ENCODE data around the gene MAPKAPK2. TPM values are rescaled to one million over a fixed set of nuclear protein-coding genes. Genes with fewer than 3 reads are reported as not detected.

Gene MAPKAPK2
- polyA plus RNA-seq, 1 of the 3 experiments (the other 2 are of a cell fraction) = 46.8 TPM

GRCh38 chr1:206705726-206706297, 21.1 kb downstream of the MAPKAPK2 start (continued):
- TF ChIP-seq GATA2 (CRISPR knock-in tag; IDR thresholded peaks at IDR 0.05) = no peak

DNA sequence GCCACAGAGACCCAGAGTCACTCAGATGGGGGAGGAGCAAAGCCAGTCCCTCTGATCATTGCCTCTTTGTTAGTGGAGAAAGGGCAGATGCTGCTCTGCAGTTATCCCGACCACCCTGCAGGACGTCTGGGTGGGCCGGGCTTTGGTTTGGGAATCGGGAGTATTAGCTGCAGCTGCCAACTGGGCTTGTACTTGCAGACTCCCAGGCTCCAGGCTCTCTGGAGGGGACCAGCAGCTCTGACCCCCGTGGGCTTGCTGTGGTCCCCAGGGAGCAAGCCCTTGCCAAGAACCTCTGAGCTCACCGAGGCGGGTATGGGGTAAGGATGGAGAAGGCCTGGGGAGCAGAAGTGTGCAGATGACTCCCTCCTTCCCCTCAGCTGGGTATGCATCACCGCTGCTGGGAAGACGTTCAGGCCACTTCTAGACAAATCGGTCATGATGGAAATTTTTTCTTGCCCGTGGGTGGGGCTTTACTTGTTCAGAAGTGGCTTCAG, 21.6 kb downstream of the MAPKAPK2 start:
- Histone ChIP-seq H3K79me2 (ENCODE audit: insufficient read depth) (peaks cover 97% of the 10 kb centered on the region), H3K9me2 (no peaks in the 10 kb centered on the region), H3K4me2 (no peak overlapping the region), H3K4me3 (ENCODE audit: low read depth in 2 of 2, low read length in 1 of 2) (no peak overlapping the region), H3F3A (replicated peaks; ENCODE audit: insufficient read depth) (no peaks in the 10 kb centered on the region), H3K36me3 (replicated peaks in 1 of 2; ENCODE audit: control insufficient read depth in 1 of 2, insufficient read depth in 2 of 2, low read length in 1 of 2) (no peaks in the 10 kb centered on the region), H3K9ac (no peak overlapping the region), H3K9me3 (no peaks in the 10 kb centered on the region), H2AFZ (ENCODE audit: low read depth) (no peak overlapping the region), H3K27me3 (ENCODE audit: insufficient read depth) (no peaks in the 10 kb centered on the region), H3K4me1 (ENCODE audit: control insufficient read depth in 1 of 2, insufficient read depth in 2 of 2, low read depth in 1 of 2, low read length in 1 of 2) (peaks cover 24 to 29% of the 10 kb centered on the region in 2 experiments; a peak in 2 of 4 replicates), H4K20me1 (ENCODE audit: insufficient read depth) (peaks cover 100% of the 10 kb centered on the region), H3K27ac (ENCODE audit: low read depth in 2 of 2, low read length in 1 of 2) (no peak overlapping the region)
- DNase-seq = no peak
- WGBS (ENCODE audit: low lambda C conversion rate) = 59% methylated on average over 10 of the region's 11 CpGs
- POLR2A ChIA-PET = no interaction called here
- CTCF ChIA-PET = interaction anchor here (0.9 to 2.8 kb wide), 5 partner anchors 13 to 209 kb away, joined by 3 to 9 read pairs (median 3); no protein-coding TSS in a partner anchor
- TF ChIP-seq CTCF (IDR thresholded peaks at IDR 0.05) (no peak), FOXJ3 (CRISPR knock-in tag; IDR thresholded peaks at IDR 0.05) (no peak), POLR2AphosphoS5 (IDR thresholded peaks at IDR 0.05; ENCODE audit: low read depth, low read length) (no peak), YY1 (IDR thresholded peaks at IDR 0.05; ENCODE audit: low read depth) (no peak), JUND (IDR thresholded peaks at IDR 0.05) (no peak), RCOR1 (IDR thresholded peaks at IDR 0.05; ENCODE audit: low read length) (no peak), FOXM1 (IDR thresholded peaks at IDR 0.05; ENCODE audit: low read depth) (no peak), TEAD4 (IDR thresholded peaks at IDR 0.05; ENCODE audit: borderline replicate concordance, insufficient read depth) (no peak)
- TF ChIP-seq, protein P1, sequence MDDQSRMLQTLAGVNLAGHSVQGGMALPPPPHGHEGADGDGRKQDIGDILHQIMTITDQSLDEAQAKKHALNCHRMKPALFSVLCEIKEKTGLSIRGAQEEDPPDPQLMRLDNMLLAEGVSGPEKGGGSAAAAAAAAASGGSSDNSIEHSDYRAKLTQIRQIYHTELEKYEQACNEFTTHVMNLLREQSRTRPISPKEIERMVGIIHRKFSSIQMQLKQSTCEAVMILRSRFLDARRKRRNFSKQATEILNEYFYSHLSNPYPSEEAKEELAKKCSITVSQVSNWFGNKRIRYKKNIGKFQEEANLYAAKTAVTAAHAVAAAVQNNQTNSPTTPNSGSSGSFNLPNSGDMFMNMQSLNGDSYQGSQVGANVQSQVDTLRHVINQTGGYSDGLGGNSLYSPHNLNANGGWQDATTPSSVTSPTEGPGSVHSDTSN (IDR thresholded peaks at IDR 0.05) = no peak
- TF ChIP-seq, protein P2, sequence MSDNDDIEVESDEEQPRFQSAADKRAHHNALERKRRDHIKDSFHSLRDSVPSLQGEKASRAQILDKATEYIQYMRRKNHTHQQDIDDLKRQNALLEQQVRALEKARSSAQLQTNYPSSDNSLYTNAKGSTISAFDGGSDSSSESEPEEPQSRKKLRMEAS (IDR thresholded peaks at IDR 0.05; ENCODE audit: low read depth) = no peak

GRCh38 chr1:206706806-206707366, 22.2 kb downstream of the MAPKAPK2 start:
- no peaks in the 10 kb centered on the region for H3K9me2 ChIP-seq
- H3F3A ChIP-seq (replicated peaks; ENCODE audit: insufficient read depth) = no peaks in the 10 kb centered on the region
- peaks cover 97% of the 10 kb centered on the region for H3K79me2 ChIP-seq (ENCODE audit: insufficient read depth)
- no peak overlapping the region for H3K27ac ChIP-seq (ENCODE audit: low read depth in 2 of 2, low read length in 1 of 2)
- ChIA-PET CTCF (interaction anchor here (0.7 to 1.1 kb wide), 4 partner anchors 13 to 20 kb away, joined by 3 read pairs; no protein-coding TSS in a partner anchor), POLR2A (no interaction called here)
- no peak overlapping the region for H2AFZ ChIP-seq (ENCODE audit: low read depth)
- no peak overlapping the region for H3K4me2 ChIP-seq
- peaks cover 100% of the 10 kb centered on the region for H4K20me1 ChIP-seq (ENCODE audit: insufficient read depth)
- no peaks in the 10 kb centered on the region for H3K9me3 ChIP-seq
- no peak for DNase-seq
- no peak overlapping the region for H3K9ac ChIP-seq
- 94% methylated on average over 8 of the region's 8 CpGs for WGBS (ENCODE audit: low lambda C conversion rate)
- H3K4me1 ChIP-seq (ENCODE audit: control insufficient read depth in 1 of 2, insufficient read depth in 2 of 2, low read depth in 1 of 2, low read length in 1 of 2) = peaks cover 24 to 29% of the 10 kb centered on the region in 2 experiments; a peak in 2 of 4 replicates
- H3K27me3 ChIP-seq (ENCODE audit: insufficient read depth) = no peaks in the 10 kb centered on the region
- no peaks in the 10 kb centered on the region for H3K36me3 ChIP-seq (replicated peaks in 1 of 2; ENCODE audit: control insufficient read depth in 1 of 2, insufficient read depth in 2 of 2, low read length in 1 of 2)
- no peak overlapping the region for H3K4me3 ChIP-seq (ENCODE audit: low read depth in 2 of 2, low read length in 1 of 2)
- TF ChIP-seq, protein P3, sequence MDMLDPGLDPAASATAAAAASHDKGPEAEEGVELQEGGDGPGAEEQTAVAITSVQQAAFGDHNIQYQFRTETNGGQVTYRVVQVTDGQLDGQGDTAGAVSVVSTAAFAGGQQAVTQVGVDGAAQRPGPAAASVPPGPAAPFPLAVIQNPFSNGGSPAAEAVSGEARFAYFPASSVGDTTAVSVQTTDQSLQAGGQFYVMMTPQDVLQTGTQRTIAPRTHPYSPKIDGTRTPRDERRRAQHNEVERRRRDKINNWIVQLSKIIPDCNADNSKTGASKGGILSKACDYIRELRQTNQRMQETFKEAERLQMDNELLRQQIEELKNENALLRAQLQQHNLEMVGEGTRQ (IDR thresholded peaks at IDR 0.05; ENCODE audit: borderline replicate concordance, low read depth, low read length) = no peak
- TF ChIP-seq SMC3 (IDR thresholded peaks at IDR 0.05; ENCODE audit: low read depth, low read length) (no peak), FOXM1 (IDR thresholded peaks at IDR 0.05; ENCODE audit: low read depth) (no peak), CTCF (IDR thresholded peaks at IDR 0.05) (no peak), JUND (IDR thresholded peaks at IDR 0.05) (no peak), RCOR1 (IDR thresholded peaks at IDR 0.05; ENCODE audit: low read length) (no peak), IRF3 (IDR thresholded peaks at IDR 0.05; ENCODE audit: low read depth, low read length) (no peak)
- TF ChIP-seq, protein P2 (IDR thresholded peaks at IDR 0.05; ENCODE audit: low read depth) = no peak

Data from SK-N-SH (cell line).